Right lobe of liver (tissue), 6 donors: ENCODE results near the gene GRB14. TPM values are rescaled to one million over a fixed set of nuclear protein-coding genes. Genes with fewer than 3 reads are reported as not detected.

Experiments
- ATAC-seq, 4 donors: fragments of 200-7000 bp; cut with Tn5 transposase; one replicate each; pipeline ENCODE4 v1.9.1; 2020; ENCODE audit warnings: mild to moderate bottlenecking in 4 of 4, moderate library complexity in 4 of 4
- DNase-seq, 3 donors: peaks; one replicate each; pipeline ENCODE4 v3.0.0-alpha.2; 2020
- H3K27ac ChIP-seq, 3 donors: fragments of 200-600 bp; one replicate each; pipeline ENCODE4 v1.8.0; 2022
- H3K27me3 ChIP-seq, 2 donors: fragments of 200-600 bp; one replicate each; pipeline ENCODE4 v1.8.0; 2022
- H3K36me3 ChIP-seq, 4 donors: fragments of 200-600 bp; sonication (generic) in 1 of 4; one replicate each; pipeline versions ENCODE4 v1.5.1 to v1.8.0; 2017 to 2022; ENCODE audit warnings: control low read depth in 1 of 4
- H3K4me1 ChIP-seq, 4 donors: fragments of 200-600 bp; sonication (generic) in 1 of 4; one replicate each; pipeline versions ENCODE4 v1.5.1 to v1.8.0; 2017 to 2022; ENCODE audit warnings: control low read depth in 1 of 4
- H3K4me3 ChIP-seq, 3 donors: fragments of 200-600 bp; one replicate each; pipeline ENCODE4 v1.8.0; 2022
- H3K9me3 ChIP-seq, 4 donors: fragments of 200-600 bp; sonication (generic) in 1 of 4; one replicate each; pipeline versions ENCODE4 v1.5.1 to v1.8.0; 2017 to 2022; ENCODE audit warnings: control low read depth in 1 of 4
- CTCF ChIP-seq, 4 donors: fragments of 200-600 bp in 3 of 4; fragments of 450-650 bp in 1 of 4; IDR thresholded peaks; one replicate each; pipeline versions ENCODE4 v1.5.1 to v1.8.0; 2016 to 2022; ENCODE audit warnings: antibody characterized with exemption in 4 of 4, mild to moderate bottlenecking in 2 of 4
- POLR2A ChIP-seq: fragments of 450-650 bp; IDR thresholded peaks from one replicate; pipeline ENCODE4 v1.6.1; 2017; ENCODE audit warnings: antibody characterized with exemption, mild to moderate bottlenecking
- WGBS: methylation state at CpG from one replicate; pipeline ENCODE4 v1.1.6; 2018; ENCODE audit warnings: low coverage, low lambda C conversion rate; ENCODE audit not compliant: insufficient coverage; ENCODE audit errors: missing lambda C conversion rate; 5-methylcytosine and 5-hydroxymethylcytosine counted together
- intact Hi-C, 2 donors: fragments of 100-400 bp; cut with DNase I; formaldehyde crosslinking; loops; one replicate each; pipeline versions ENCODE4 v1.11.2 to v1.14.1; 2022
- total RNA-seq, 6 experiments: library from RNA; depleted of rRNA in 2 of 6; stranded (reverse); fragments of >200 nt in 2 of 6; fragmentation: NEBNext Ultra II Directional in 3 of 6; extraction: Animal tissue kit (Norgen Biotek cat#: 25700) in 3 of 6; gene quantifications; one replicate each; pipeline versions ENCODE4 v1.1.0 to v1.2.4, GENCODE V29; 2016 to 2023
- donor health status: DM: no; HTN: yes; CAD: no.
- donor health status: DM: no; HTN: no; CAD: no.
- donor health status: DM: no; HTN: no; CAD: no.
- donor health status: DM: no; HTN: yes; CAD: no.
- donor health status: DM: no; HTN: yes; CAD: no.

The GRB14 gene
- total RNA-seq, 6 experiments from 2014 or later, result 23.8 to 50.5 (median 36.2) TPM

DNA sequence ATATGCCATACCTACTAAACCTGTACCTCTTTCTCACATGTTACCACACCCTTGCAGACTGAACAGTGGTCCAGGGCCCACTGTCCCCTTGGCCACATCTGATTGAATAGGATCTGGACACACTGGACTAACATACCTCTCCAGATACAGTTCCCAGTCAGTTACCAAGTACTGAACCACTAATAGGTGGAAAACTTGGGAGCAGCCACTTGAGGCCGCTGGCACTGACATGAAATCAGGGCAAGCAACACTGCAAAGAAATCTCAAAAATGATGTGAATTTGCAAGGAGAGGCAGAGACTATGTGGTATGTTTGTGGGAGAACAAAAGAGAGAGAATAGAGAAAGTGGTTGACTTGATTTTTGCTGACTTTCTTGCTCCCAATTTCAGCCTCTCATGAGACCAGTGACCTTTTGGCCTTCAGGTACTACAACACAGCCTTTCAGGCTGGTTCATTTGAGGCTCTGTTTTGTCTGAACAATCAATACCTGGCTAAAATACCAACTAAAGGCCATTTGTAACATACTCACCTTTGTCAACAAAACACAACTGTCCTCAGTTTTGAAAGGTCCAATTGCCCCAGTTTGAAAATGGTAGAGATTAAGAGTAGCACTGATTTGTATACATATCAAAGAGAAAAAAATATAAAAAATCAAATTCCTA, 7.8 kb downstream of the GRB14 start:
- WGBS, result 56% methylated on average over 1 of the region's 1 CpG
- no peaks in the 10 kb centered on the region for H3K27me3 ChIP-seq
- intact Hi-C loops, result no loop called here
- no peaks in the 10 kb centered on the region for H3K36me3 ChIP-seq
- peak overlapping the region in 2 of 3 donors; percentile 59 to 72 for H3K27ac ChIP-seq
- ATAC-seq (peak; percentile 97 to 100 (median 98)), DNase-seq (peak in 1 of 3 donors; percentile 53)
- H3K4me3 ChIP-seq, result no peak overlapping the region
- no peak for TF ChIP-seq POLR2A
- TF ChIP-seq CTCF (IDR thresholded peaks at IDR 0.05), result no peak
- peaks cover 0 to 19% (median 9%) of the 10 kb centered on the region in 4 donors for H3K4me1 ChIP-seq
- H3K9me3 ChIP-seq, result no peaks in the 10 kb centered on the region

DNA sequence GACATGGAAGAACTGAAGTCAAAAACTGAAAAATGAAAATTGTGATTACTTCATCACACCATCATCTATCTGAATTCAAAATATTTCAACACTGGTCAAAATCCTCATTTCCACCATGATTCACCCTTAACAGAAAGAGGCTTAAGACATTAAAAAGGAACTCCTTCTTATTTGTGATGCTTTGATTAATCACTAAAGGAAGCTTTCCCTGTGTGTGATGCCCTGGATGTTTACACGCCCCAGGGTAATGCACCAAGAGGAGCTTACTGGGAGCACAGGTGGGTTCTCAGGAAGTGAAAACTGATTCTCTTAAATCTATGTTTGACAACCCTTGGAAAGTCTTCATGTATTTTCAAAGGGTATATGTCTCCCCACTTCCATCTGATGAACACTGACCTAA, 11.5 kb downstream of the GRB14 start:
- no CpG with 5 or more reads among the region's 1 CpG for WGBS
- intact Hi-C loops, result no loop called here

DNA sequence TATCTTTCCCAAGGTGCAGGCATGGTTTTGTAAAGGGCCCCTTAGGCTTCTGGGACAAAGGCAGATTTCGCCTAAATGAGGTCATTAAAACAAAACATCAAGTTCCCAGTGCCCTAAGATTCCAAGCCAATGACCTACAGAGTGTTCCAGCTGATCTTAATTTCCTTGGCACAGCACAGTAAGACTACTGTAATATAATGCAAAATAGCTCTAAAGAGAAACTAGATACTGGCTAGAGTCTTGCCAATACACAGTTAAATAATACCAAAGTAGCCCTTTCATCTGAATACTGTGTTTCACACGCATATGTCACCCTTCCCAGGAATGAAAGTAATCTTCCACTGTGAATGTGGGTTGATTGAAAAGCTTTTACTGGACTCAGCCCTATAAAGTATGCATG, 14.7 kb downstream of the GRB14 start:
- 42% methylated on average over 2 of the region's 2 CpGs for WGBS
- Histone ChIP-seq H3K4me3 (no peak overlapping the region), H3K27me3 (no peaks in the 10 kb centered on the region), H3K36me3 (no peaks in the 10 kb centered on the region), H3K4me1 (peaks cover 0 to 10% (median 1%) of the 10 kb centered on the region in 4 donors), H3K9me3 (no peaks in the 10 kb centered on the region), H3K27ac (no peak overlapping the region)
- intact Hi-C loops, result no loop called here
- TF ChIP-seq POLR2A, result no peak
- TF ChIP-seq CTCF (IDR thresholded peaks at IDR 0.05), result no peak
- DNase-seq (no peak), ATAC-seq (peak in 3 of 4 donors; percentile 30 to 37 (median 36))

More for the DNA sequence above, 11.5 kb downstream of the GRB14 start:
- Histone ChIP-seq H3K27me3 (no peaks in the 10 kb centered on the region), H3K27ac (no peak overlapping the region), H3K4me3 (no peak overlapping the region), H3K9me3 (no peaks in the 10 kb centered on the region), H3K4me1 (peaks cover 0 to 28% (median 9%) of the 10 kb centered on the region in 4 donors), H3K36me3 (no peaks in the 10 kb centered on the region)
- no peak for DNase-seq
- TF ChIP-seq CTCF (IDR thresholded peaks at IDR 0.05) (no peak), POLR2A (no peak)
- no peak for ATAC-seq

GRCh38 chr2:164605295-164605694, 16.0 kb downstream of the GRB14 start:
- no peaks in the 10 kb centered on the region for H3K9me3 ChIP-seq
- WGBS, result 73% methylated on average over 2 of the region's 2 CpGs
- ATAC-seq (no peak), DNase-seq (no peak)
- TF ChIP-seq CTCF (IDR thresholded peaks at IDR 0.05) (no peak), POLR2A (no peak)
- H3K4me1 ChIP-seq, result peaks cover 0 to 22% (median 5%) of the 10 kb centered on the region in 4 donors
- no peaks in the 10 kb centered on the region for H3K36me3 ChIP-seq
- no peak overlapping the region for H3K27ac ChIP-seq
- intact Hi-C loops, result no loop called here
- no peaks in the 10 kb centered on the region for H3K27me3 ChIP-seq
- H3K4me3 ChIP-seq, result no peak overlapping the region
